HT1080 (cell line): ENCODE results near the gene BRINP3. TPM values are rescaled to one million over a fixed set of nuclear protein-coding genes. Genes with fewer than 3 reads are reported as not detected.

ENCODE experiments used
- DNase-seq: peaks from one replicate; pipeline ENCODE4 v3.0.0-alpha.2; 2015; ENCODE audit warnings: low read depth
- total RNA-seq: library from RNA; depleted of rRNA; stranded (reverse); fragments of >200 nt; shearing (Covaris generic); gene quantifications from 2 replicates; pipeline ENCODE4 v1.2.3, GENCODE V29; 2014

The BRINP3 gene
- total RNA-seq, 1 experiment from 2014 or later = not detected

DNA sequence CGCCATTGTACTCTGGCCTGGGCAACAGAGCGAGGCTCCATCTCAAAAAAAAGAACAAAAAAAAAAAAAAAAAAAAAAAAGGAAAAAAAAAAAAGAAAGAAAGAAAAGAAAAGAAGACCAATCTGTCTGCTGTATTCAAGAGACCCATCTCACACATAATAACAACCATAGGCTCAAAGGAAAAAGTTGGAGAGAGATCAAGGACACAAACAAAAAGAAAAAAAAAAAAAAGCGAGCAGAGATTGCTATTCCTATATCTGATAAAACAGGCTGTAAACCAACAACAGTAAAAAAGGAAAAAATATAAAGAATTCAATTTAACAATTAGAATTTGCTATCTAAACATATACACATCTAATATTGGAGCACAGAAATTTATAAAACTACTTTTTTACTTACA, 150.4 kb downstream of the BRINP3 start:
- DNase-seq = no peak

DNA sequence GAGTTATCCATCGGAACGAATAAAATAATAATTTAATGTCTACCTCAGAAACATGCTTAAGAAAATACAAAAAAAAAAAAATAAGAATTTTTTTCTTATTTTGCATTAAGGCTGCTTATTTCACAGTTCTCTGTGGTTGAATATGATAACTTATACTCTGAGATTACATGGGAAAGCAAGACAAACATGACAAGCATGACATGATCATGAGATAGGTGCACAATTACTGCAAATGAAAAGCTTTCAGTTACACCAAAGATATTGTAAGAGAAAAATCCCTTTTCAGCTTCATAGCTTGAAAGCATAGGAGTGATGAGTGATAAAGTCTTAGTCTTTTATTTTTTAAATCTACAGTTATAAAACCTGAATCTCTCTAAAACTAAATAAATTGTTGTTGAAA, 154.1 kb downstream of the BRINP3 start:
- DNase-seq = no peak

- no peak for DNase-seq
These were observed 155.4 kb downstream of the BRINP3 start for GRCh38 chr1:190322274-190322673.

GRCh38 chr1:190320952-190321351, 156.7 kb downstream of the BRINP3 start:
- peak; percentile 29 for DNase-seq

GRCh38 chr1:190312763-190313162, 164.9 kb downstream of the BRINP3 start:
- no peak for DNase-seq

DNA sequence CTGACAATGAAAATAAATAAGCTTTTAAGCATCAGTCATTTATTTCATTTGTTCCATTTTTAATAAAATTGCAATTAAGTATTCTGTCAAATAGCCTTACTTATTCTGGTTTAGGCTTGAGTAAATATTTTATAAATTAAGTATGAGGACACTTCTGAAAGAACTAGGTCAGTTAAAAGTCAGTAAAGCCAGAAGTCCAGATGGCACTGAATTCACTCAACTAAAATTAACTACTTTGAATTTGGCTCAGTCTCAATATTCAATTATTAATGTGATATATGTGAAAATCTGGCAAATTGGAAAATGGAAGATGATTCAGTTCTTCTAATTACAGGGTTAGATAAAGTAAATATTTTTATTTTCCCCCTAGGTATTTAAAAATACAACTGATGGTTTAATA, 174.2 kb downstream of the BRINP3 start:
- no peak for DNase-seq

- DNase-seq = no peak
These were observed 181.2 kb downstream of the BRINP3 start for GRCh38 chr1:190296453-190296852.

GRCh38 chr1:190289897-190290296, 187.8 kb downstream of the BRINP3 start:
- DNase-seq = no peak

GRCh38 chr1:190286111-190286510, 191.6 kb downstream of the BRINP3 start:
- DNase-seq = no peak

- DNase-seq = no peak
These were observed 200.6 kb downstream of the BRINP3 start for GRCh38 chr1:190277107-190277506.

DNA sequence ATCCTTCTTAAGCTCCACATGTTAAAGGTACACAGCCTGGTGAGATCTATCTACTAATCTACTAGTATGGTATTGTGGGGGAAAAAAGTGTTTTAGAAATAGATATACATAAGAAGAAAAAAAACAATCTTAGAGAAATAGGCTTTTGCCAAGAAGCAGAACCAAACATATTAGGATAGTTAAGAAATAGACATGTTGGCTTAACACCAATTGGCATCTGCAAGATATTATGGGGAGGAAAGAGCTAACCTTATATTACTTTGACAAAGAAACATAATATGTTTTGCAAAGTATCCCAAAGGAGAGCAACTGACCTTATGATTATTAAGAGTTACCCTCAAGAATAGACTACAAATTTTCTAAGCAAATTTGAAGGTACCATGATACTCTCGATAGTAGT, 202.9 kb downstream of the BRINP3 start:
- no peak for DNase-seq

DNA sequence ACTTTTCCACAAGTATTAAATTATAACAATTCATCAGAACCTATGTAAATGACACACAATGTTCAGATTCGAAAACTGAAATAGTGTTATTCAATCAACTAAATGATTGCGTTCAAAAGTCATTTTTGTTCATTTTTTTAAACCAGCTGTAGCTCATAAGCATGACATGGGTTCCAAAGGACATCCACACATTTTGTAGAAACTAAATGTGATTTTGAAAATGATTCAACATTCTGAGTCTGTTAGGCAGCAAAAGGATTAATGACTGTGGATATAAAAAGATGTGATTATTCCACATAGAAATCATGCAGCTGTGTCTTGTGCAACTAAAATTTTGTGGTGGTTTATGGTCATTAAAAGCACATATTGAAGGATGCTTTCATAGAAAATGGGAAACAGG, 204.5 kb downstream of the BRINP3 start:
- DNase-seq = no peak

GRCh38 chr1:190262538-190262937, 215.1 kb downstream of the BRINP3 start:
- peak; percentile 2 for DNase-seq

- DNase-seq = no peak
These were observed 218.2 kb downstream of the BRINP3 start for GRCh38 chr1:190259424-190259823.

- no peak for DNase-seq
These were observed 219.7 kb downstream of the BRINP3 start for GRCh38 chr1:190258003-190258402.

DNA sequence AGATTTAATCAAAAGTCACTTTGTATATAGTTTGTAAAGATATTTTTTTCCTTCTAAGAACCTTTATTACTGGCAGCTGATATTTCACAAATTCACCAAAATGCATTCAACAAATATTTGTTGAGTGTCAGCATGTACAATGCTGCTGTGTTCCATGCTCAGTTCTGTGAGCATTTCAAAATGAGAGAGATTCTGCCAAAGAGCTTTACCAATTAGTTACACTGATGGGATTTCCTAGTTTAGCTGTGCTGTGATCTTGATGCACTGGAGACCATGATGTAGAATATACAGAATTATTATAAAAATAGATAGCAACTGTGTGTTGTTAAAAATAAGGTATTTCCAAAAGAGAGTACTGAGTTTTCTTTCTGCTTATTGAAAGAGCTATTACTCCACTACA, 225.6 kb downstream of the BRINP3 start:
- no peak for DNase-seq

DNA sequence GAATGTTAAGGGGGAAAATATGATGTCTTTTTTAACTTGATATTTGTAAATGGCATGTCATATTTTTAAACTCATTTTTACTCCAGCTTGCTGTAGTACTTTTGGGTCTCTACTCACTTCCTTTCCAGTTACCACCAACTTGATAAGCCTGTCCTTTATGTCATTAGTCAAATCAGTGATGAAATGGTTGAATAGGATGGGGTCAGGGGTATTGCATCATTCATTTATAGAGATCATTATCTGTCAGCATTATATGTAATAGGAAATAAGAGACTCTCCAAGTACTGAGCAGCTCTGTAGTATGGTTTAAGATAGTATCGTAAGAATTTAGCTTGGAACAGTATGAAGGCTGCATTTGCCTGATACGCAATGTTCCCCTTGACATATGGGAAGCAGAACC, 227.3 kb downstream of the BRINP3 start:
- no peak for DNase-seq

GRCh38 chr1:190244406-190244805, 233.3 kb downstream of the BRINP3 start:
- DNase-seq = no peak

DNA sequence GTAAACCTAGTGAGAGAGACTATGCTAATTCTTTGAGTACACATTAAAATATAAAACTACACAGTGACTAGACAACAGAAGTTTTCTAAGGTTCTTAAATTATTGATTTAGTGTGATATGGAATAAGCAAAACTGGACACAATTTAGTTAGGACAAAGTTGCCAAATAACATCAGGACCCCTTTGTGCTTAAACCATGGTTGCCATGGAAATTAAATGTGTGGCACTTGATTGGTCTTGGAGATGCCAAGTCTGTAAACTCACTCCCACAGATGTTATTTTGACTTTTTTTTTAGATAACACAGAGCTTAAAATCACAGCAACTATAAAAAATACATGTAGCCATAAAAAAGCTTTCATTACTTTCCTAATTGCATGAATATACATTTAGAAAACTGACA, 234.6 kb downstream of the BRINP3 start:
- no peak for DNase-seq

DNA sequence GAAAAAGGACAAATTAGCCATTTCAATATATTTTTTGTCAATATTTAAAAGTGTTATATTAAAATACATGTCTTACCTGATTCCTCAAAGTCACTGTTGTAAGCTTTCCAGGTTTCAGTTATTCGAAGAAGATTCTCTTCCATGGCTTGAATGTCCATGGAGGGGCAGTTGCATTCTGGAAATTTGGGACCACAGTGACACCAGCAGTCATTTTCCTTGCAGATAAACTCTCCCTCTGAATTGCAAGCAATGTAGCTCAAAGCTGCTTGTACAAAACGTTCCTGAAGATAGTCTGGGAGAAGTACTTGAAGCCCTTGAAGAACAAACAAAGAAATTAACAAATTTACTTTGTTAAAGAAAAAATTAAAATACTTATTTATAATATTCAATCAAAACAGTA, 251.7 kb downstream of the BRINP3 start:
- DNase-seq = no peak

- no peak for DNase-seq
These were observed 265.2 kb downstream of the BRINP3 start for GRCh38 chr1:190212450-190212849.

DNA sequence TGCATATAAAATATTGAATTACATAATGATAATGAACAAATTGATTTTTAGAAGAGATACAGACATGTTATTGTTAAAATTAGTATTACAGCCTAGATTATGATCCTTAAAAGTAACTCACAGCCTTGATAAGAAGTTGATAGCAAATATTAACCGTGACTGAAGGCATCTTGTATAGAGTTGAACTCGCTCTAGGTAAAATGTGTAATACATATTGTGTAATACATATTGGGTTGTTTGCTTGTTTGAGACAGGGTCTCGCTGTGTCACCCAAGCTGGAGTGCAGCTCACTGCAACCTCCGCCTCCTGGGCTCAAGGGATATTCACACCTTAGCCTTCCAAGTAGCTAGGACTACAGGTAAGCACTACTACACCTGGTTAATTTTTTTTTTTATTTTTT, 269.9 kb downstream of the BRINP3 start:
- DNase-seq = no peak

- peak; percentile 1 for DNase-seq
These were observed 272.0 kb downstream of the BRINP3 start for GRCh38 chr1:190205713-190206112.

- DNase-seq = no peak
These were observed 281.6 kb downstream of the BRINP3 start for GRCh38 chr1:190196020-190196419.
